GM12878 (cell line): Measurements from ENCODE around the gene TANC1.

Experiments used
- CTCF ChIP-seq, 3 experiments: IDR thresholded peaks in 2 of 3; conservative IDR thresholded peaks in 1 of 3; 2 replicates each; pipeline ENCODE4 v1.5.1; 2011; ENCODE audit warnings: low read depth in 3 of 3, low read length in 3 of 3, mild to moderate bottlenecking in 3 of 3, control low read depth in 2 of 3, moderate library complexity in 2 of 3, inconsistent platforms in 1 of 3, mixed read lengths in 1 of 3; ENCODE audit not compliant: control insufficient read depth in 2 of 3, insufficient read depth in 1 of 3; ENCODE audit errors: extremely low read depth in 1 of 3
- EGR1 ChIP-seq, 2 experiments: IDR thresholded peaks; 1 replicate in 1 of 2; 2 replicates in 1 of 2; pipeline ENCODE4 v1.6.1; 2011 to 2012; ENCODE audit warnings: low read depth in 2 of 2, low read length in 2 of 2, borderline replicate concordance in 1 of 2, mild to moderate bottlenecking in 1 of 2, moderate library complexity in 1 of 2
- GABPA ChIP-seq: IDR thresholded peaks from 2 replicates; pipeline ENCODE4 v1.6.1; 2014; ENCODE audit warnings: antibody characterized with exemption, low read depth, mild to moderate bottlenecking, inconsistent platforms
- POLR2A ChIP-seq: IDR thresholded peaks from 2 replicates; pipeline ENCODE4 v1.6.1; 2011; ENCODE audit warnings: low read depth, mild to moderate bottlenecking, low read length
- RAD21 ChIP-seq: IDR thresholded peaks from 2 replicates; pipeline ENCODE4 v1.6.1; 2011; ENCODE audit warnings: mild to moderate bottlenecking, low read depth, low read length, moderate library complexity; ENCODE audit not compliant: insufficient read depth
- ZNF274 ChIP-seq: IDR thresholded peaks from one replicate; pipeline ENCODE4 v1.8.0; 2011; ENCODE audit not compliant: insufficient read length, insufficient read depth

DNA sequence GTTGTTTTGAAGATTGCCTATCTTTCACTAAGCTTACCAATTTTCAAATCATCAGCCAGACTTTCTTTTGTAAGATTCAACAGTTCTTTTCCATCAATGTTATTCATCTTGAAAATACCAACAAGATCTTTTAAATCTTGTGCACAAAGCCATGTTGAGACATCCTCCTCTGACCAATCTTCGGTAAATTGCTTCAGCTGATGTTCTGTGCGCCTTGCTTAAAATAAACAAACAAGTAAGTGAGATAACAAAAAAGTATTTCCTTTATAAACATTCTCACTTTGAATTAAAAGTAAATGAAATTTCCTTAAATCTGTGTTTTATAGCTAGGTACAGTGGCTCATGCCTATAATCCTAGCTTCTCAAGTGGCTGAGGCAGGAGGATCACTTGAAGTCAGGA, 287.7 kb downstream of the TANC1 start:
- TF ChIP-seq POLR2A: no peak
- no peak for TF ChIP-seq GABPA
- TF ChIP-seq EGR1 (IDR thresholded peaks at IDR 0.05; ENCODE audit: borderline replicate concordance in 1 of 2, low read depth in 2 of 2, low read length in 2 of 2): no peak
- TF ChIP-seq CTCF (IDR thresholded peaks at IDR 0.05 in 2 of 3, conservative IDR thresholded peaks at IDR 0.05 in 1 of 3; ENCODE audit: control insufficient read depth in 2 of 3, extremely low read depth in 1 of 3, insufficient read depth in 1 of 3, low read depth in 3 of 3, low read length in 3 of 3): no peak
- no peak for TF ChIP-seq RAD21
- TF ChIP-seq ZNF274: no peak
